IMR-90 (cell line): Measurements from ENCODE around the gene CD177. TPM values are rescaled to one million over a fixed set of nuclear protein-coding genes. Genes with fewer than 3 reads are reported as not detected.
"Not testable (repeated sequence)": the region's sequence is repeated elsewhere in the genome, so short reads cannot be mapped to it uniquely, and the experiment has no call there.

Source experiments
- ATAC-seq: fragments of 200-7000 bp; cut with Tn5 transposase; 2 replicates; pipeline ENCODE4 v1.9.1; 2020; ENCODE audit warnings: low read depth, mild to moderate bottlenecking, moderate library complexity
- BruUV-seq: library from RNA; stranded (reverse); fragments of 400-500 nt; replicated peaks from 2 replicates; lab custom pipeline; 2021; lab: Mats Ljungman, UMichigan
- CTCF ChIA-PET: fragments of 300-600 bp; formaldehyde crosslinking; extraction: SDS; loops from one replicate; lab custom pipeline; 2021; ENCODE audit warnings: antibody characterized with exemption; lab: Yijun Ruan, JAX
- POLR2A ChIA-PET: fragments of 300-600 bp; sonication (Branson Sonifier 250); formaldehyde crosslinking; loops from one replicate; lab custom pipeline; 2022; ENCODE audit warnings: antibody characterized with exemption; ENCODE audit not compliant: unreplicated experiment; lab: Charles Lee
- DNase-seq: peaks from one replicate; pipeline ENCODE4 v3.0.0; 2013
- H2AFZ ChIP-seq: replicated peaks from 2 replicates; pipeline ENCODE3; 2013; ENCODE audit warnings: low read length, mild to moderate bottlenecking; ENCODE audit not compliant: poor library complexity
- H2AK5ac ChIP-seq: 2 replicates; pipeline ENCODE4 v1.6.1; 2013; ENCODE audit warnings: low read depth, low read length, inconsistent platforms
- H2AK9ac ChIP-seq: replicated peaks from 2 replicates; pipeline ENCODE3; 2013; ENCODE audit warnings: mild to moderate bottlenecking, low read depth, low read length, moderate library complexity; ENCODE audit not compliant: poor library complexity
- H2BK120ac ChIP-seq: 2 replicates; pipeline ENCODE4 v1.6.1; 2013; ENCODE audit warnings: low read depth, low read length, inconsistent platforms
- H2BK15ac ChIP-seq: 3 replicates; pipeline ENCODE4 v1.6.1; 2013; ENCODE audit warnings: low read depth, low read length, inconsistent platforms
- H2BK20ac ChIP-seq: 2 replicates; pipeline ENCODE4 v1.6.1; 2013; ENCODE audit warnings: low read depth, mild to moderate bottlenecking, inconsistent platforms, low read length, moderate library complexity
- H2BK5ac ChIP-seq: 2 replicates; pipeline ENCODE4 v1.6.1; 2013; ENCODE audit warnings: mild to moderate bottlenecking, low read depth, low read length, inconsistent platforms; ENCODE audit not compliant: poor library complexity, severe bottlenecking
- H3K14ac ChIP-seq: replicated peaks from 2 replicates; pipeline ENCODE4 v1.6.1; 2013; ENCODE audit warnings: low read depth, low read length, inconsistent platforms
- H3K18ac ChIP-seq: 2 replicates; pipeline ENCODE4 v1.6.1; 2013; ENCODE audit warnings: low read depth, low read length, control low read depth
- H3K23ac ChIP-seq: 2 replicates; pipeline ENCODE4 v1.6.1; 2013; ENCODE audit warnings: low read depth, low read length, inconsistent platforms
- H3K27ac ChIP-seq: 2 replicates; pipeline ENCODE4 v1.5.1; 2013; ENCODE audit warnings: mild to moderate bottlenecking, control low read depth, low read length; ENCODE audit not compliant: insufficient read depth
- H3K27me3 ChIP-seq: 2 replicates; pipeline ENCODE4 v1.6.1; 2013; ENCODE audit warnings: low read length; ENCODE audit not compliant: control insufficient read depth, insufficient read depth
- H3K36me3 ChIP-seq: 2 replicates; pipeline ENCODE4 v1.6.1; 2013; ENCODE audit warnings: low read length, mixed read lengths; ENCODE audit not compliant: control insufficient read depth, insufficient read depth
- H3K4ac ChIP-seq: 2 replicates; pipeline ENCODE4 v1.6.1; 2013; ENCODE audit warnings: low read depth, low read length, inconsistent platforms
- H3K4me1 ChIP-seq: 2 replicates; pipeline ENCODE4 v1.6.1; 2013; ENCODE audit warnings: low read length, mixed read lengths; ENCODE audit not compliant: control insufficient read depth, insufficient read depth
- H3K4me2 ChIP-seq: 2 replicates; pipeline ENCODE4 v1.6.1; 2013; ENCODE audit warnings: low read depth, mild to moderate bottlenecking, control low read depth, low read length, moderate library complexity
- H3K4me3 ChIP-seq: 2 replicates; pipeline ENCODE4 v1.5.1; 2013; ENCODE audit warnings: low read depth, mild to moderate bottlenecking, control low read depth, low read length, moderate library complexity; ENCODE audit not compliant: insufficient read depth
- H3K56ac ChIP-seq: 2 replicates; pipeline ENCODE4 v1.6.1; 2013; ENCODE audit warnings: low read length, inconsistent platforms; ENCODE audit not compliant: insufficient read depth; ENCODE audit errors: extremely low read depth
- H3K79me1 ChIP-seq, 2 experiments: 2 replicates each; pipeline ENCODE4 v1.6.1; 2013; ENCODE audit warnings: low read length in 2 of 2, inconsistent platforms in 1 of 2, low read depth in 1 of 2
- H3K9ac ChIP-seq: 2 replicates; pipeline ENCODE4 v1.6.1; 2013; ENCODE audit warnings: low read depth, low read length, control low read depth
- H3K9me1 ChIP-seq: 2 replicates; pipeline ENCODE4 v1.6.1; 2013; ENCODE audit warnings: low read length, inconsistent platforms; ENCODE audit not compliant: insufficient read depth
- H3K9me3 ChIP-seq: 2 replicates; pipeline ENCODE4 v1.6.1; 2013; ENCODE audit warnings: low read length; ENCODE audit not compliant: control insufficient read depth, insufficient read depth
- H4K20me1 ChIP-seq: 2 replicates; pipeline ENCODE4 v1.6.1; 2013; ENCODE audit warnings: low read length, inconsistent platforms; ENCODE audit not compliant: insufficient read depth
- H4K5ac ChIP-seq: 2 replicates; pipeline ENCODE4 v1.6.1; 2013; ENCODE audit warnings: mild to moderate bottlenecking, low read depth, low read length, control low read depth
- H4K8ac ChIP-seq, 2 experiments: 2 replicates each; pipeline ENCODE4 v1.6.1; 2013; ENCODE audit warnings: low read depth in 2 of 2, low read length in 2 of 2, control low read depth in 1 of 2, inconsistent platforms in 1 of 2
- H4K91ac ChIP-seq: 2 replicates; pipeline ENCODE4 v1.6.1; 2013; ENCODE audit warnings: low read depth, low read length, inconsistent platforms; ENCODE audit not compliant: insufficient read depth
- WGBS, 2 experiments: methylation state at CpG; one replicate each; pipeline versions ENCODE4 v1.1.5 to v1.1.7; 2013; ENCODE audit warnings: missing lambda C conversion rate in 2 of 2; ENCODE audit not compliant: insufficient read length in 1 of 2; ENCODE audit errors: extremely low coverage in 2 of 2; 5-methylcytosine and 5-hydroxymethylcytosine counted together
- dilution Hi-C: fragments of 300-500 bp; cut with HindIII; formaldehyde crosslinking; loops from one replicate; pipeline ENCODE4 v1.14.3; 2018; ENCODE audit warnings: low sequenced_read_pairs; ENCODE audit not compliant: unreplicated experiment
- in situ Hi-C: fragments of 300-500 bp; cut with MboI; formaldehyde crosslinking; loops from 3 replicates; pipeline ENCODE4 v1.14.3; 2019; ENCODE audit warnings: low sequenced_read_pairs, inconsistent platforms, mixed read lengths
- intact Hi-C: fragments of 100-400 bp; cut with micrococcal nuclease; formaldehyde crosslinking; loops from 2 replicates; pipeline ENCODE4 v1.10.0; 2022
- polyA plus RNA-seq, 3 experiments: library from polyadenylated mRNA; depleted of rRNA; stranded (reverse); fragments of >200 nt; gene quantifications; 2 replicates each; pipeline ENCODE4 v1.2.3, GENCODE V29; 2012; ENCODE audit warnings: low replicate concordance in 1 of 3
- total RNA-seq: library from RNA; depleted of rRNA; stranded (reverse); fragments of >200 nt; gene quantifications from 2 replicates; pipeline ENCODE4 v1.2.3, GENCODE V29; 2012

CD177 gene
- total and polyA plus RNA-seq, 2 of the 4 experiments (the other 2 are of a cell fraction): 0.14 TPM; not detected in 1

GRCh38 chr19:43342104-43342503, 11.4 kb upstream of the CD177 start:
- H3K14ac ChIP-seq, BruUV-seq, H3K9me1 ChIP-seq, H2AK5ac ChIP-seq, intact Hi-C loops, H3K4me3 ChIP-seq, H2BK20ac ChIP-seq, H3K4me1 ChIP-seq, dilution Hi-C loops, CTCF ChIA-PET, H4K5ac ChIP-seq, H2BK120ac ChIP-seq, H4K91ac ChIP-seq, H3K9me3 ChIP-seq, H2AK9ac ChIP-seq, POLR2A ChIA-PET, H3K9ac ChIP-seq, H3K79me1 ChIP-seq, DNase-seq, H2BK5ac ChIP-seq, H4K20me1 ChIP-seq, H3K23ac ChIP-seq, H3K4me2 ChIP-seq, H3K27ac ChIP-seq, H2BK15ac ChIP-seq, H3K36me3 ChIP-seq, H2AFZ ChIP-seq, H4K8ac ChIP-seq, H3K56ac ChIP-seq, in situ Hi-C loops, H3K4ac ChIP-seq, ATAC-seq, H3K18ac ChIP-seq: not testable (repeated sequence)
- peaks cover 25% of the 10 kb centered on the region for H3K27me3 ChIP-seq
- WGBS, 2 experiments: no CpG with 5 or more reads among the region's 8 CpGs

GRCh38 chr19:43344347-43344925, 9.1 kb upstream of the CD177 start:
- H2BK20ac ChIP-seq, in situ Hi-C loops, H3K36me3 ChIP-seq, H2AK5ac ChIP-seq, POLR2A ChIA-PET, H3K14ac ChIP-seq, DNase-seq, H4K20me1 ChIP-seq, intact Hi-C loops, H2AK9ac ChIP-seq, H3K27ac ChIP-seq, H3K4me1 ChIP-seq, H4K91ac ChIP-seq, dilution Hi-C loops, H2AFZ ChIP-seq, ATAC-seq, H3K9me1 ChIP-seq, H3K79me1 ChIP-seq, H2BK5ac ChIP-seq, H2BK120ac ChIP-seq, H3K4me2 ChIP-seq, H3K4ac ChIP-seq, CTCF ChIA-PET, H3K9me3 ChIP-seq, H4K8ac ChIP-seq, H3K4me3 ChIP-seq, H3K9ac ChIP-seq, H3K56ac ChIP-seq, H3K18ac ChIP-seq, H3K23ac ChIP-seq, BruUV-seq, H4K5ac ChIP-seq, H2BK15ac ChIP-seq: not testable (repeated sequence)
- WGBS, 2 experiments: 40% methylated on average over 3 of the region's 16 CpGs; no CpG with 5 or more reads in 1 of the 2 experiments
- peaks cover 15% of the 10 kb centered on the region; the same call in 1 of the 2 replicates for H3K27me3 ChIP-seq
